Prostate gland (tissue), 2 donors: ENCODE results near the gene SAMD5.

Experiments used
- CTCF ChIP-seq, 4 experiments: fragments of 200-600 bp in 2 of 4; fragments of 450-650 bp in 2 of 4; sonication (generic) in 2 of 4; IDR thresholded peaks; 1 replicate in 3 of 4; 2 replicates in 1 of 4; pipeline ENCODE4 v1.5.1; 2016 to 2019; ENCODE audit warnings: antibody characterized with exemption in 4 of 4, mild to moderate bottlenecking in 2 of 4, moderate library complexity in 2 of 4
- POLR2A ChIP-seq: fragments of 450-650 bp; IDR thresholded peaks from one replicate; pipeline ENCODE4 v1.6.1; 2016; ENCODE audit warnings: antibody characterized with exemption, mild to moderate bottlenecking
- POLR2AphosphoS5 ChIP-seq: sonication (generic); formaldehyde crosslinking; IDR thresholded peaks from one replicate; pipeline ENCODE4 v1.6.1; 2017; ENCODE audit warnings: antibody characterized with exemption

DNA sequence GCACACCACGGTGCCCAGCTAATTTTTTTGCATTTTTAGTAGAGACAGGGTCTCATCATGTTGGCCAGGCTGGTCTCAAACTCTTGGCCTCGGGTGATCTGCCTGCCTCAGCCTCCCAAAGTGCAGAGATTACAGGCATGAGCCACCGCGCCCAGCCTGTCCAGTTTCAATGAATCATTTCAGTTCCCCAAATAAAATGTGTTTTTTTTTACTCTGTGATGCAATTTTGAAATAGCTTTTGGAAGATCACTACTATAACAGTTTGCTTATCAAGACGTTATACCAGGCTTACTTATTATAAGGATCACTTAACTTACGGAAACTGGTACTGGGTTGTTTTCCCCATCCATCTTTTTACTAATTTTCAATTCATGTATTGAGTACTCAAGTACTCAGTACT lies 80.0 kb downstream of the SAMD5 start:
- no peak for TF ChIP-seq CTCF (IDR thresholded peaks at IDR 0.05)
- no peak for TF ChIP-seq POLR2AphosphoS5
- TF ChIP-seq POLR2A: no peak
